ENCODE data around the gene KIAA0513.

DNA sequence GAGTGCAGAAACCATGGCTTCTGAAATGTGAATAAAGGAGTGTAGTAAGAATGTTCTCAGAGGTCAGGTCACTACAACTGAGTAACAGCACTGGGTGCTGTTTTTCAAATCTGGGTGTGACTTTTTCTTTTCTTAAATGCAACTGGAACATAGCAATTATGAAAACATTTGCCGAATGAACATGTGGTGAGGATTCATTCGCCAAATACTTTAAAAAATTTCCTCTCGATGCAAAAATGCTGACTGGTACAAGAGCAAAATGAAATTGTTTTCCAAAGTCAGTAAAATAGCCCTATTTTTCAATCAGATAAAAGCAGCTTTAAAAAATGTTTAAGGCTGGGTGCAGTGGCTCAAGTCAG is 34.9 kb upstream of the KIAA0513 start:
- TF ChIP-seq EZH2phosphoT487 (IDR thresholded peaks at IDR 0.05; ENCODE audit: insufficient read depth, low read depth) (no peak), EZH2 (IDR thresholded peaks at IDR 0.05; ENCODE audit: insufficient read depth, poor library complexity, severe bottlenecking) (no peak)

Measured in GM23248 (cell line).